ENCODE results near the gene FAM171A2.

GRCh38 chr17:44387804-44388203, 24.2 kb upstream of the FAM171A2 start:
- TF ChIP-seq POLR2A (IDR thresholded peaks at IDR 0.05; ENCODE audit: low read depth, low read length) (no peak), CTCF (conservative IDR thresholded peaks at IDR 0.05; ENCODE audit: low read depth, low read length) (no peak), CEBPB (IDR thresholded peaks at IDR 0.05; ENCODE audit: low read depth, low read length) (no peak), RCOR1 (IDR thresholded peaks at IDR 0.05; ENCODE audit: insufficient replicate concordance, low read length) (no peak), MXI1 (IDR thresholded peaks at IDR 0.05; ENCODE audit: borderline replicate concordance, low read depth, low read length) (no peak), MAZ (IDR thresholded peaks at IDR 0.05; ENCODE audit: borderline replicate concordance, low read depth, low read length) (no peak), NFE2L2 (IDR thresholded peaks at IDR 0.05; ENCODE audit: low read depth, low read length) (no peak), FOS (IDR thresholded peaks at IDR 0.05; ENCODE audit: low read depth, low read length) (no peak), MAFK (IDR thresholded peaks at IDR 0.05; ENCODE audit: low read depth, low read length) (no peak), RAD21 (IDR thresholded peaks at IDR 0.05; ENCODE audit: low read length) (no peak), USF2 (IDR thresholded peaks at IDR 0.05; ENCODE audit: low read depth, low read length) (no peak), SMC3 (IDR thresholded peaks at IDR 0.05; ENCODE audit: low read depth, low read length) (no peak), BHLHE40 (IDR thresholded peaks at IDR 0.05; ENCODE audit: low read depth, low read length) (no peak), CHD1 (IDR thresholded peaks at IDR 0.05; ENCODE audit: low read depth, low read length) (no peak)

All from IMR-90 (cell line).